ENCODE measurements around the gene TFCP2L1. TPM values are rescaled to one million over a fixed set of nuclear protein-coding genes. Genes with fewer than 3 reads are reported as not detected.
"Not testable (repeated sequence)": the region's sequence is repeated elsewhere in the genome, so short reads cannot be mapped to it uniquely, and the experiment has no call there.

TFCP2L1 gene
- total and polyA plus RNA-seq, 7 donors, result 0.14 to 1.8 (median 0.53) TPM

DNA sequence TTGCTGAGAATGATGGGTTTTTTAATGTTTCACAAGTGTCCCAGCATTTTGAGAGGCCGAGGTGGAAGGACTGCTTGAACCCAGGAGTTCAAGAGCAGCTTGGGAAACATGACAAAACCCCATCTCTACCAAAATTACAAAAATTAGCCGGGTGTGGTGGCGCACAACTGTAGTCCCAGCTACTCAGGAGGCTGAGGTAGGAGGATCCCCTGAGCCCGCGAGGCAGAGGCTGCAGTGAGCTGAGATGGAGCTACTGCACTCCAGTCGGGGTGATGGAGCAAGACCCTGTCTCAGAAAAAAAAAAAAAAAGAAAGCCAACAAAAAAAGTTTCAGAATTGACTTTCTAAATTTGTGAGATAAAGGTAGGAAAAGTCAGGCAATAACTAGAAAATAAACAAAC, 8.7 kb downstream of the TFCP2L1 start:
- intact Hi-C loops (cut with DNase I), result no loop called here
- TF ChIP-seq, protein P1, sequence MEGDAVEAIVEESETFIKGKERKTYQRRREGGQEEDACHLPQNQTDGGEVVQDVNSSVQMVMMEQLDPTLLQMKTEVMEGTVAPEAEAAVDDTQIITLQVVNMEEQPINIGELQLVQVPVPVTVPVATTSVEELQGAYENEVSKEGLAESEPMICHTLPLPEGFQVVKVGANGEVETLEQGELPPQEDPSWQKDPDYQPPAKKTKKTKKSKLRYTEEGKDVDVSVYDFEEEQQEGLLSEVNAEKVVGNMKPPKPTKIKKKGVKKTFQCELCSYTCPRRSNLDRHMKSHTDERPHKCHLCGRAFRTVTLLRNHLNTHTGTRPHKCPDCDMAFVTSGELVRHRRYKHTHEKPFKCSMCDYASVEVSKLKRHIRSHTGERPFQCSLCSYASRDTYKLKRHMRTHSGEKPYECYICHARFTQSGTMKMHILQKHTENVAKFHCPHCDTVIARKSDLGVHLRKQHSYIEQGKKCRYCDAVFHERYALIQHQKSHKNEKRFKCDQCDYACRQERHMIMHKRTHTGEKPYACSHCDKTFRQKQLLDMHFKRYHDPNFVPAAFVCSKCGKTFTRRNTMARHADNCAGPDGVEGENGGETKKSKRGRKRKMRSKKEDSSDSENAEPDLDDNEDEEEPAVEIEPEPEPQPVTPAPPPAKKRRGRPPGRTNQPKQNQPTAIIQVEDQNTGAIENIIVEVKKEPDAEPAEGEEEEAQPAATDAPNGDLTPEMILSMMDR (IDR thresholded peaks at IDR 0.05), result no peak
- no peak overlapping the region for H3K4me3 ChIP-seq
- H3K27ac ChIP-seq, result no peak overlapping the region
- 93 to 95% (median 94%) methylated on average over 6 of the region's 6 CpGs for WGBS, 3 donors
- no peak for DNase-seq
- H3K27me3 ChIP-seq (ENCODE audit: insufficient read depth in 3 of 3, low read length in 2 of 3), result no peaks in the 10 kb centered on the region
- no peak for ATAC-seq
- H3K36me3 ChIP-seq (ENCODE audit: insufficient read depth in 1 of 2, low read depth in 1 of 2), result no peaks in the 10 kb centered on the region
- no peaks in the 10 kb centered on the region for H3K9me3 ChIP-seq
- no peaks in the 10 kb centered on the region for H3K4me1 ChIP-seq

- intact Hi-C loops (cut with DNase I), result no loop called here
- H3K36me3 ChIP-seq (ENCODE audit: insufficient read depth in 1 of 2, low read depth in 1 of 2), result no peaks in the 10 kb centered on the region
- no peaks in the 10 kb centered on the region for H3K27me3 ChIP-seq (ENCODE audit: insufficient read depth in 3 of 3, low read length in 2 of 3)
- TF ChIP-seq, protein P1 (IDR thresholded peaks at IDR 0.05), result no peak
- WGBS, 3 donors, result 56 to 76% (median 65%) methylated on average over 3 of the region's 3 CpGs
- no peaks in the 10 kb centered on the region for H3K4me1 ChIP-seq
- no peak overlapping the region for H3K27ac ChIP-seq
- H3K4me3 ChIP-seq, result no peak overlapping the region
- ATAC-seq (no peak), DNase-seq (no peak)
- H3K9me3 ChIP-seq, result no peaks in the 10 kb centered on the region
Observed at GRCh38 chr2:121273116-121273515, 11.9 kb downstream of the TFCP2L1 start.

- no peaks in the 10 kb centered on the region for H3K9me3 ChIP-seq
- 91 to 92% (median 91%) methylated on average over 3 of the region's 3 CpGs for WGBS, 3 donors
- TF ChIP-seq, protein P1 (IDR thresholded peaks at IDR 0.05), result no peak
- H3K27ac ChIP-seq, result no peak overlapping the region
- intact Hi-C loops (cut with DNase I), result no loop called here
- DNase-seq (no peak), ATAC-seq (no peak)
- no peaks in the 10 kb centered on the region for H3K36me3 ChIP-seq (ENCODE audit: insufficient read depth in 1 of 2, low read depth in 1 of 2)
- H3K4me3 ChIP-seq, result no peak overlapping the region
- no peaks in the 10 kb centered on the region for H3K4me1 ChIP-seq
- no peaks in the 10 kb centered on the region for H3K27me3 ChIP-seq (ENCODE audit: insufficient read depth in 3 of 3, low read length in 2 of 3)
Observed at GRCh38 chr2:121272596-121272995, 12.4 kb downstream of the TFCP2L1 start.

- H3K27me3 ChIP-seq (ENCODE audit: insufficient read depth in 3 of 3, low read length in 2 of 3); H3K9me3 ChIP-seq; H3K27ac ChIP-seq; H3K4me3 ChIP-seq; intact Hi-C loops (cut with DNase I); H3K36me3 ChIP-seq (ENCODE audit: insufficient read depth in 1 of 2, low read depth in 1 of 2); ATAC-seq; H3K4me1 ChIP-seq; DNase-seq: not testable (repeated sequence)
- WGBS, 3 donors, result 92 to 93% (median 93%) methylated on average over 7 of the region's 7 CpGs
Observed at GRCh38 chr2:121269436-121269835, 15.6 kb downstream of the TFCP2L1 start.

DNA sequence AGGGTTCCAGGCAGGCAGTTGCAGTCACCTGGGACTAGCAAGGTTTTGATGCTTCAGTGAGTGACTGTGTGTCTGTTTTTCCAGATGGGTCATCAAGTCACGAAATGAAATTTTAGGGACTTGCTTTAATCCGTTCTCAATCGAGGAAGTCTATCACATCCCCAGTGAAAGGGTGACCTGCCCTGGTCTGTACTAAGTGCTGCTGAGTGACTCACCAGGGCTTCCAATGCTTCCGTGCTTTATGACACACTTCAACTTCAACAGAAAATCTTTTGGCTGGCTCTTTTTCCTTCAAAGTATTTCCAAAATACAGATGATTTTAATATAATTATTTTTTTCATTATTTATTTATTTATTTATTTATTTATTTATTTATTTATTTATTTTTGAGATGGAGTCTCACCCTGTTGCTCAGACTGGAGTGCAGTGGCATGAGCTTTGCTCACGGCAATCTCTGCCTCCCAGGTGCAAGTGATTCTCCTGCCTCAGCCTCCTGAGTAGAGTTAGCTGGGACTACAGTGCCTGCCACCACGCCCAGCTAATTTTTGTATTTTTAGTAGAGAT, 18.4 kb downstream of the TFCP2L1 start:
- Histone ChIP-seq H3K27me3 (ENCODE audit: insufficient read depth in 3 of 3, low read length in 2 of 3) (no peaks in the 10 kb centered on the region), H3K4me3 (no peak overlapping the region), H3K4me1 (no peaks in the 10 kb centered on the region), H3K9me3 (no peaks in the 10 kb centered on the region), H3K27ac (no peak overlapping the region), H3K36me3 (ENCODE audit: insufficient read depth in 1 of 2, low read depth in 1 of 2) (no peaks in the 10 kb centered on the region)
- 70 to 79% (median 71%) methylated on average over 6 of the region's 6 CpGs for WGBS, 3 donors
- no peak for ATAC-seq
- intact Hi-C loops (cut with DNase I), result no loop called here
- TF ChIP-seq, protein P1 (IDR thresholded peaks at IDR 0.05), result no peak
- DNase-seq, result no peak

Data from psoas muscle (tissue), 8 donors.